HG03354 (cell line): ENCODE results near the gene LCOR.
"Not testable (repeated sequence)": the region's sequence is repeated elsewhere in the genome, so short reads cannot be mapped to it uniquely, and the experiment has no call there.

ENCODE experiments used
- ATAC-seq: cut with Tn5 transposase; IDR thresholded peaks from one replicate; pipeline ENCODE4 v1.9.1; 2021; ENCODE audit warnings: mild to moderate bottlenecking; ENCODE audit not compliant: unreplicated experiment, poor library complexity, severe bottlenecking

LCOR gene

GRCh38 chr10:96835899-96836298, 3.8 kb downstream of the LCOR start:
- ATAC-seq: no peak

GRCh38 chr10:96838529-96838928, 6.4 kb downstream of the LCOR start:
- no peak for ATAC-seq

GRCh38 chr10:96840841-96841518, 8.9 kb downstream of the LCOR start:
- ATAC-seq: no peak

- ATAC-seq: no peak
These were observed 11.0 kb downstream of the LCOR start for GRCh38 chr10:96842896-96843723.

GRCh38 chr10:96843823-96844222, 11.7 kb downstream of the LCOR start:
- ATAC-seq: no peak

- ATAC-seq: no peak
These were observed 14.3 kb downstream of the LCOR start for GRCh38 chr10:96846395-96846794.

- ATAC-seq: no peak
These were observed 14.8 kb downstream of the LCOR start for GRCh38 chr10:96846926-96847325.

- not testable (repeated sequence) for ATAC-seq
These were observed 15.3 kb downstream of the LCOR start for GRCh38 chr10:96847356-96847755.

GRCh38 chr10:96850113-96850512, 18.0 kb downstream of the LCOR start:
- ATAC-seq: no peak

GRCh38 chr10:96850825-96851224, 18.7 kb downstream of the LCOR start:
- no peak for ATAC-seq

GRCh38 chr10:96851281-96851680, 19.2 kb downstream of the LCOR start:
- ATAC-seq: no peak

GRCh38 chr10:96856317-96856716, 24.2 kb downstream of the LCOR start:
- ATAC-seq: no peak

GRCh38 chr10:96857301-96858012, 25.4 kb downstream of the LCOR start:
- ATAC-seq: no peak

- ATAC-seq: no peak
These were observed 26.1 kb downstream of the LCOR start for GRCh38 chr10:96858038-96858705.

GRCh38 chr10:96858706-96859050, 26.6 kb downstream of the LCOR start:
- no peak for ATAC-seq

- no peak for ATAC-seq
These were observed 28.7 kb downstream of the LCOR start for GRCh38 chr10:96860631-96861277.

- ATAC-seq: peak; percentile 85
These were observed 31.9 kb downstream of the LCOR start for GRCh38 chr10:96863922-96864543.

- no peak for ATAC-seq
These were observed 41.0 kb downstream of the LCOR start for GRCh38 chr10:96873086-96873485.

GRCh38 chr10:96873756-96874467, 41.8 kb downstream of the LCOR start:
- ATAC-seq: no peak
